HG03280 (cell line): ENCODE data around the gene FBXO47.
"Not testable (repeated sequence)": the region's sequence is repeated elsewhere in the genome, so short reads cannot be mapped to it uniquely, and the experiment has no call there.

Experiments
- ATAC-seq: cut with Tn5 transposase; IDR thresholded peaks from one replicate; pipeline ENCODE4 v1.9.1; 2021; ENCODE audit warnings: mild to moderate bottlenecking, moderate library complexity; ENCODE audit not compliant: unreplicated experiment

Gene FBXO47

DNA sequence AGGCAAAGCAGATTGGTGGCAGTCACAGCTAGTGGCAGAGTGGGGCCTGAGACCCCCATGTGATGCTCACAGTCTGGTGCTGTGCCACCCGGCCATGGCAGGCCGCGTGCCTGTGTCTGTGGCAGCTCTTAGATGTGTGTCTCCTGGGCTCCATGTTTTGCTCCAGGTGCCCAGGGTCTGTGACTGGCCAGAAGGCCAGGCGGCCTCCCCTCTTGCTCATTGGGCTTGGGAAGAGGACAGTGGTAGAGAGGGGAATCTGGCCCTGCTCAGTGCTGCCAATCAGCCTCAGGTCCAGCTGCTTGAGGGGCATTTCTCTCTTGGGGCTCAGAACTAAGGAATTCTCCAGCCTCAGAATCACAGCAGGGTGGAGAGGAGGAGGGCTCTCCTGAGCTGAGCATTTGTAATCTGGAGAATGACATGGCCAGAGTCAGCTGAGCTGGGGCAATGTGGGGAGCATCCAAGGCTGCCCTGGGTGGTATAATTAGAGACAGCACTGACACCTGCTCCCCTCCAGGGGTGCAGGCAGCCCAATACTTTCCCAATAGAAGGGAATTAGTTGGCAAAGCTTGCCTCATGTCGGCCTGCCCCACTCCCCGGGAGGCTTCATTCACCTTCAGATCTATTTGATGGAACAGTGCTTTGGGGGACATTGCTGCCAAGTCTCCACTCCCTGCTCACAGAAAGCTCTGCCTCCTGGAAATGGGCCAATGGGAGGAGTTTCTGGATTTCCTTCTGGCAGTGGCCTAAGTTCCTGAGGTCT is 44.5 kb downstream of the FBXO47 start:
- ATAC-seq = no peak

DNA sequence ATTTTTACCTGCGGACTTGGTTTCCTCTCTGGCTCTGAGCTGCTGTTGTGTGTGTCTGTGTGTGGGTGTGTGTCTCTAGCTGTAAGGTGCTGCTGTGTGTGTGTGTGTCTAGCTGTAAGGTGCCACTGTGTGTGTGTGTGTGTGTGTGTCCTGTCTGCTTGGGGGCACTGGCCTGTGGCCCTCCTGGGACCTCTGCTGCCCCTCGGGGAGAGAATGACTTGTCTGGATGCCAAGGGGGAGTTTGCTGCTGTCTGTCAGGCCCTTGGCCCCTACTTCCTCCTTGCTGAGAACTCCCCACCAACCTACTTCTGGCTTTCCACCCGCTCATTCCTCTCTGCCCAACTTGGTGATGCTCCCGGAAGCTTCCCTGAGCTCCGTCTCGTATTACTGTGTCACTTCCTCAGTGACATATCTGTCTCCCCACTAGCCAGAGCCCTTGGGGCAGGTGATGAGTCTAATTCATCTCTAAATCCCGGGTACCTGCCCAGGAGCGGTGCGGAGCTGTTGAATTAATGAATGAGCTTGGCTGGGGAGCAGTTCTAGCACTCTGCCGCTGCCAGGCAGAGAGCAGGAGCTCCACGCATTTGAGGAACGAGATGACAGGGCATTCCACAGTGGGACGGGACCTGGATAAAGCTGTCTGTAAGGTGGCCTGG is 45.3 kb downstream of the FBXO47 start:
- no peak for ATAC-seq

DNA sequence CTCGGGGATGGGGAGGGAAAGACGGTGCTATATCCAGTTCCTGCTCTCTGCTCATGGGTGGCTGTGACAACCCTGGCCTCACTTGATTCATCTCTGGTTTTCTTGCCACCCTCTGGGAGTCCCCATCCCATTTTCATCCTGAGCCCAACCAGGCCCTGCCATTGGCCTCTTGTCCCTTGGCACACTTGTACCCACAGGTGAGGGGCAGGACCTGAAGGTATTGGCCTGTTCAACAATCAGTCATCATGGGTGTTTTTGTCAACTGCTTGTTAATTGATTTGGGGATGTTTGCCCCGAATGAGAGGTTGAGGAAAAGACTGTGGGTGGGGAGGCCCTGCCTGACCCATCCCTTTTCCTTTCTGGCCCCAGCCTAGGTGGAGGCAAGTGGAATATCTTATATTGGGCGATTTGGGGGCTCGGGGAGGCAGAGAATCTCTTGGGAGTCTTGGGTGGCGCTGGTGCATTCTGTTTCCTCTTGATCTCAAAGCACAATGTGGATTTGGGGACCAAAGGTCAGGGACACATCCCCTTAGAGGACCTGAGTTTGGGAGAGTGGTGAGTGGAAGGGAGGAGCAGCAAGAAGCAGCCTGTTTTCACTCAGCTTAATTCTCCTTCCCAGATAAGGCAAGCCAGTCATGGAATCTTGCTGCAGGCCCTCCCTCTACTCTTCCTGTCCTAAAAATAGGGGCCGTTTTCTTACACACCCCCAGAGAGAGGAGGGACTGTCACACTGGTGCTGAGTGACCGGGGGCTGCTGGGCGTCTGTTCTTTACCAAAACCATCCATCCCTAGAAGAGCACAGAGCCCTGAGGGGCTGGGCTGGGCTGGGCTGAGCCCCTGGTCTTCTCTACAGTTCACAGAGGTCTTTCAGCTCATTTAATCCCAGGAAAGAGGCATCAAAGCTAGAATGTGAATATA is 46.6 kb downstream of the FBXO47 start:
- no peak for ATAC-seq

DNA sequence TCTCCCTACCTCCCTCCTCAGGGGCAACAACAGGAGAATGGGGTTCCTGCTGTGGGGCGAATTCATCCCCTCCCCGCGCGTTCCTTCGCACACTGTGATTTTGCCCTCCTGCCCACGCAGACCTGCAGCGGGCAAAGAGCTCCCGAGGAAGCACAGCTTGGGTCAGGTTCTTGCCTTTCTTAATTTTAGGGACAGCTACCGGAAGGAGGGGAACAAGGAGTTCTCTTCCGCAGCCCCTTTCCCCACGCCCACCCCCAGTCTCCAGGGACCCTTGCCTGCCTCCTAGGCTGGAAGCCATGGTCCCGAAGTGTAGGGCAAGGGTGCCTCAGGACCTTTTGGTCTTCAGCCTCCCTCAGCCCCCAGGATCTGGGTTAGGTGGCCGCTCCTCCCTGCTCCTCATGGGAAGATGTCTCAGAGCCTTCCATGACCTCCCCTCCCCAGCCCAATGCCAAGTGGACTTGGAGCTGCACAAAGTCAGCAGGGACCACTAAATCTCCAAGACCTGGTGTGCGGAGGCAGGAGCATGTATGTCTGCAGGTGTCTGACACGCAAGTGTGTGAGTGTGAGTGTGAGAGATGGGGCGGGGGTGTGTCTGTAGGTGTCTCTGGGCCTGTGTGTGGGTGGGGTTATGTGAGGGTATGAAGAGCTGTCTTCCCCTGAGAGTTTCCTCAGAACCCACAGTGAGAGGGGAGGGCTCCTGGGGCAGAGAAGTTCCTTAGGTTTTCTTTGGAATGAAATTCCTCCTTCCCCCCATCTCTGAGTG is 47.7 kb downstream of the FBXO47 start:
- no peak for ATAC-seq

DNA sequence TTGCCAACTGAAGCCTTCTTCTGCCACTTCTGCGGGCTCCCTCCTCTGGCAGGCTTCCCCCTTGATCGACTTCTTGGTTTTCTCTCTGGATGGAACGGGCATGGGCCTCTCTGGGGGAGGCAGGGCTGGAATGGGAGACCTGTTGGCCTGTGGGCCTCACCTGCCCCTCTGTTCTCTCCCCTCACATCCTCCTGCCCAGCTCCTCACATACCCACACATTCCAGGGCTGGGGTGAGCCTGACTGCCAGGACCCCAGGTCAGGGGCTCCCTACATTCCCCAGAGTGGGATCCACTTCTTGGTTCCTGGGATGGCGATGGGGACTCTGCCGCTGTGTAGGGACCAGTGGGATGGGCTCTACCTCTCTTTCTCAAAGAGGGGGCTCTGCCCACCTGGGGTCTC is 48.3 kb downstream of the FBXO47 start:
- ATAC-seq = no peak

DNA sequence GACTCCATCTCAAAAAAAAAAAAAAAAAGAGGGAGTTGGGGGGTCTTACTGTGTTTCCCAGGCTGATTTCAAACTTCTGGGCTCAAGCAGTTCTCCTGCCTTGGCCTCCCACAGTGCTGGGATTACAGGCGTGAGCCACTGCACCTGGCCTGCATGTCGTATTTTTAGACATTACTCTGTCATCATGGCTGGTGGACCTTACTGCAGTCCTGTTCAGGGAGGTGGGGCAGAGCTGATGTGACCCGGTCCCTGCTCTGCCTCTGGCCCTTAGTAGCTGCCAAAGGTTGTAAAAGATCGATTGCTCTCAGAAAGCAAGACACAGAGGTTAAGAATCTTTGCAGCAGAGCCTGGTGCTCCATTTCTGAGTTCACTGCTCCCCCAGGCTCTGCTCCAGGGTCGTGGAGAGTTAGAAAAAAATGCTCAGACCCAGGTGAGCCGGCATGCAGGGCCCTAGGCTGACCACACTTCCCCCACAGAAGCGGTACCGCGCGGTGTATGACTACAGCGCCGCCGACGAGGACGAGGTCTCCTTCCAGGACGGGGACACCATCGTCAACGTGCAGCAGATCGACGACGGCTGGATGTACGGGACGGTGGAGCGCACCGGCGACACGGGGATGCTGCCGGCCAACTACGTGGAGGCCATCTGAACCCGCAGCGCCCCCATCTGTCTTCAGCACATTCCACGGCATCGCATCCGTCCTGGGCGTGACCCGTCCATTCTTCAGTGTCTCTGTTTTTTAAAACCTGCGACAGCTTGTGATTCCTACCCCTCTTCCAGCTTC is 48.9 kb downstream of the FBXO47 start:
- ATAC-seq = no peak

DNA sequence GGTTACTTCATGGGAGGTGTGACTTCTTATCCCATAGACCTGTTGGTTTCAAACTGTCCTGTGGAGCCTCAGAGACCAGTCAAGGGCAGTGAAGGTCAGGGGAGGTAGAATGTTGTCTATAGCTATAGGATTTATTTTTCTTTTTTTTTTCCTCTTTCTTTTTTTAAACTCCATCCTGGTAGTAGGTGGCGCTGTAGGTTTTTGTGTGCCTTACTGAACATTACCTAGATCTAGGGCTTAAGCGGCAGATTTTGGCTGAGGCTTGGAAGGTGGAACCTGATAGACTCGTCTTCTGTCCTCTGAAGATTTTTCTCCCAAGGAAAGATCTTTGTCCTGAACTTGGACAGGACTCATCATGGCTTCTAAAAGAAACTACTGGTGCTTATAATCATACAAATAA is 49.9 kb downstream of the FBXO47 start:
- ATAC-seq = no peak

DNA sequence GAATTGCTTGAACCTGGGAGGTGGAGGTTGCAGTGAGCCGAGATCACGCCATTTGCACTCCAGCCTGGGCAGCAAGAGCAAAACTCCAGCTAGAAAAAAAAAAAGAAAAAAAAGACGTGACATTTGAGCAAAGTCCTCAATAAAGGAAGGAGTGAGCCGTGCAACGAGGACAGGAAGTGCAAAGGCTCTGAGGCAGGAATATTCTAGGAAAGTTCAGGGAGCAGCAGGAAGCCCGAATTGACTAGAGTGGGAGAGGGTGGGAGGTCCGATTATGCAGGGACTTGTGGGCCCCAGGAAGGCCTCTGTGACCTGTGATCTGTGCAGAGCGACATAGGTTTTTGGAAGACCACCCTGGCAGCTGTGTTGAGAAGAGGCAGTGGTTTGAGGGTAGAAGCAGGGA is 50.4 kb downstream of the FBXO47 start:
- ATAC-seq = no peak

DNA sequence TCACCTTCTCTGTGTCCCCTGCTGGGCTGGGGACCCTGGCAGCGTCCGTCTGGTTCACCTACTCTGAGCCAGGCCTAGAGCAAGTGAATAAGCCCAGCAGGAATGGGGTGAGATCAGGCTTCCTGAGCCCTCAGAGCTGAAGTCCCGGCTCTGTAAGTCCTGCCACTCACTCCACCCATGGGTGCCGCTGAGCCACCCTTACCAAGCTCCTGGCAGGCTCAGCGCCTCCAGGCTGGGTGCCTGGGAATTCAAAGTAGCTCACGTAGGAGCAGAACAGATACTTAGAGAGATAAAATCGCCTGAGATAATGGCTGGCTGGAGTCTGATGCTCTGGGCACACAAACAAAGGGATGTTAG is 51.6 kb downstream of the FBXO47 start:
- no peak for ATAC-seq

DNA sequence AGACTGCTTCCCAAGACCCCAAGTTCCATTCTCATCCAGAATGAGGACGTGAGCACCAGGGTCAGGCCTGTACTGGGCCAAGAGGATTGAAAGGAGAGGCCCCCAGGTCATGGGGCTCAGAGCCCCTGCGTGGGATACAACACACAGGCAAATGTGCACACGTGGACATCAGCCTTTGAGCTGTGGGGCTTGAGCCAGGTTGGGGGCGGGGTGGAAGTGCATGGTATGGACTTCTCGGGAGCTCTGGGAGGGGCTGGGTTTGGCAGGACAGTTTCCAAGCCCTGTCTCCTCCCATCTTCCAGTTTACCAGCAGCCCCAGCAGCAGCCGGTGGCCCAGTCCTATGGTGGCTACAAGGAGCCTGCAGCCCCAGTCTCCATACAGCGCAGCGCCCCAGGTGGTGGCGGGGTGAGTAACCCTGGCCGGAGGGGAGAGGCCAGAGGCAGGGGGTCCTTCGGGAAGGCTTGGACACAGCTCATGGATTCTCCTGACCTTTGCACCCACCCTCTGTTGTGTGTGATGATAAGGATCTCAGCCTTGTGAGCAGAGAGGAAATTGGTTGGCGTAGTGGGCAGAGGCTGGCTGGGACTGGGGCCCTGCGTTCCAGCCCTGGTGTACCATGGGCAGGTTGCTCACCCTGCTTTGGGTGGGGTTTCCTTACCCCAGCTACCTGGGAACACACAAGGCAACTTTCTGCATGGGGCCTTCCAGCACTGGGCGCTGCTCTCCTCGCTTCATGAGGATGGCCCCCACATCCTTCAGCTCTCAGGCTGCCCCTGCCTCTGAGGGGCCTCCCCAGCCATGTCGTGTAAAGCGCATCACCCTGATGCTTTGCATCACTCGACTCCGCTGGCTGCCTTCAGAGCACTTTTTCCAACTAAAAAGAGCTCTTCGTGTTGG is 52.2 kb downstream of the FBXO47 start:
- no peak for ATAC-seq

DNA sequence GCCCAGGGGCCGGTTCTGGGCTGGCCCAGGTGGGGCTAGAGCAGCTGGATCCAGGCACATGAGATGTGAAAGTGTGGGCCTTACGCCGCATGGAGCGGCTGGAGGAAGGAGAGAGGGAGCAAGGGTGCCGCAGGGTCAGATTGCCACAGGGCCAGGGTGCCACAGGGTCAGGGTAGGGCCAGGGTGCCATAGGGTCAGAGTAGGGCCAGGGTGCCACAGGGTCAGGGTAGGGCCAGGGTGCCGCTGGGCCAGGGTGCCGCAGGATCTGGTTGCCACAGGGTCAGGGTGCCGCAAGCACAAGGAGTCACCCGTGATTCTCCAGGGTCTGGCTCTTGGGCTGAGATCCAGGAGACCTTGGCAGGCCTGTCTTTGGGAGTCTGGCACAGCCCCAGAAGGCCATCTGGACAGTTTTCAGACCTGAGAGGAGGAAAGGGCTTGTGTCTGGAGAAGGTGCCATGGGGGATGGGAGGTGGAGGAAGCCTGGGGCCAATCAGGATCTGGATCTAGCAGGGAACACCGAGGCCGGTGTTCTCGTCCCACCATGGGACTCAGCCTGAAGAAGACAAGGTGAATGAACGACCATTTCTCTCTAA is 54.9 kb downstream of the FBXO47 start:
- no peak for ATAC-seq

DNA sequence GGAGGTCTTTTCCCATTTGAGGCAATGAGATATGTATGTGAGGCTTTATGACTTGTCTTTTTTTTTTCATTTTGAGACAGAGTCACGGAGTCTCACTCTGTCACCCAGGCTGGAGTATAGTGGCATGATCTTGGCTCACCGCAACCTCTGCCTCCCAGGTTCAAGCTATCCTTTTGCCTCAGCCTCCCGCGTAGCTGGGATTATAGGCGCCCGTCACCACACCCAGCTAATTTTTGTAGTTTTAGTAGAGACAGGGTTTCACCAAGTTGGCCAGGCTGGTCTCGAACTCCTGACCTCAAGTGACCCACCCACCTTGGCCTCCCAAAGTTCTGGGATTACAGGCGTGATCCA is 55.5 kb downstream of the FBXO47 start:
- ATAC-seq = not testable (repeated sequence)

DNA sequence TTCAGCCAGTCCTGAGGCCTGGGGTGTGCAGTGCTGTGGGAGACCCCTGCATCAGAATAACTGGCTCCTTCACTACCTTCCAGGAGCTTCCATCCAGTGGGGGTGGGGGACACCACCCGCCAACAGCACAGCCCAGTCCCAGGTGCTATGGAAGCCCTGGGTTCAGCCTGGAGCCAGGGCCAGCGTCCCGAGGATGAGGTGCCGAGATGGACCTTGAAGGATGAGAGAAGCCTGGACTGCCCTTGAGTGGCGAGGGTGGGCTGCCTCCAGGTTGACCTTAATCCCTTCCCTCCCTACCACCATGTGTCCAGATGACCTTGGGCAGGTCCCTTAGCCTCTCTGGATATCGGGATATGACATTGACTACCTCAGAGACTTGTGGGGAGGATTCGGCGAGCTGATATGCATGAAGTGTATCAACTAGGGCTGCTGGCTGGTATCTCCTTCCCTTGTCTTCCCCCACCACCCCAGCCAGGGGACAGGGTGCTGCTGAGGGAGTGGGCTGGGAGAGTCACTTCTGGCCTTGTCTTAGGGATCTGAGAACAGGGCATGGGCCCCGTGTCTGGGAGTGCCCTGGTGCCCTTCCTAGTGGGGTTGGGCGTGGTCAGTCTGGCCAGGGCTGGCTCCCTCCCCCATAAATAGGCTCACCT is 56.0 kb downstream of the FBXO47 start:
- ATAC-seq = no peak

DNA sequence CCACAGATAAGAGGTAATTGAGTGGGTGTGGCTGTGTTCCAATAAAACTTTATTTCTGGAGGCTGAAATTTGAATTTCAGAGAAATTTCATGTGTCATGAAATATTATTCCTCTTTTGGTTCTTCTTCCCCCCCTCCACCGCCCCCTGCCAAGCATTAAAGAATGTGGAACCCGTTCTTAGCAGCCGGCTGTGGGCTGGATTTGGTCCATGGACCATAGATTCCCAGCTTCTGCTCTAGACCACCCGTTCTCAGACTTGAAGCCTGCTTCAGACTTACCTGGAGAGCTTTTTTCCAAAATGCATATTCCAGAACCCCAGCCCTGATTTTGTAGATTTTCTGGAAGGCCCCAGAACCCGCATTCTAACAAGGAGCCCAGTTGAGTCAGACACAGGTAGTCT is 56.9 kb downstream of the FBXO47 start:
- no peak for ATAC-seq

DNA sequence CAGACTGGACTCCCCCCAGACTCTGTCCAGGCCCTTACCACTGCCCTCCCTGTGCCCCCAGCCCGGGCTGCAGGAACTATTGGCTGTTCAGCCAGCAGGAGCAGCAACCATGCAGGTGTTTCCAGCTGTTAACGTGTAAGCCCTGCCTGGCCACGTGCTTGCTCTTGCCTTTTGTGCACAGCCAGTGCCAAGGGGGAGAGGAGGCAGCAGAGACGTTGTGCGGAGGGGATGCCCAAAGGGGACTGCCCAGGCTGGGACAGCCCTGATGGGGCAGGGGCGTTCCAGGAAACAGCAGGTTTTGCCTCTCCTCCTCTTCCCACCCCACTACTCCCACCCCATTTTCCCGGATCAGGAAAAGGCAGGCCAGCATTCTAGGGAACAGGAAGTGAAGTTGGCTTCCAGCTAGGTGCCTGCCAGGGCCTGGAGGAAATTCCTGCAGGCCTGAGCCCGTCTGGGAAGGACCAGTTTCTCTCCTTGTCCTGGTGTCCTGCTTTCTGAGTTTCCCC is 58.5 kb downstream of the FBXO47 start:
- no peak for ATAC-seq

DNA sequence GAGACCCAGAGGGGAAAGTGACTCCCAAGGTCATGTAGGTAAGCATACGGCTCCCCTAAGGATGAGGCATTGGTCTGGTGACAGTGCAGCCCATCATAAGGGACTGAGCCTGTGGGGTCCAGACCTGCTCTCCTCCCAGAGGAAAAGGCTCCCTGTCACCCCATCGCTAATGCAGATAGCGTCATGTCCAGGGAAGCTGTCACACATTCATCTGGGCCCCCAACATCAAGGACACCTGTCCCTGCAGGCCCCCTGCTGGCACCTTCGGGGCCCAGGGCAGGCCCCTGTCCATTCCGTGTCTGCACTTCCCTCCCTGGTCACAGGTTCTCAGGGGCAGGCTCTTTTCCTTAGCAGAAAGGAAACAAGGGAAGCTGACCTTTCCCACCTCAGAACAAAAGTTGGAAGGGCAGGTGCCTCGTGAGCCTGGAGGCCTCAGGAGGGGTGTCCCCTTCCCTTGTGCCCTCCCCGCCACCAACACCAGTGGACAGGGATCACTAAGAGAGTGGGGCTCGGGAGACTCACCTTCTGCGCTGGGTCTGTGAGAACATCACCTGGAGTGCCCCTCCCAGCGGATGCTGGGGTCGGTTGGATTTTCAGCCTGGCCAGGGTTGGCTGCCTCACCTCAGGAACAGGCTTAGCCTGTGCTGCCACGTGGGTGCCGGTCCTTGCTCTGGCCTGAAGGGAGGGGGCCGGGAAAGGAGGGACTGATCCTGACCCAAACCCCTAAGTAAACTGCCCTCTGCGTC is 59.1 kb downstream of the FBXO47 start:
- ATAC-seq = no peak

DNA sequence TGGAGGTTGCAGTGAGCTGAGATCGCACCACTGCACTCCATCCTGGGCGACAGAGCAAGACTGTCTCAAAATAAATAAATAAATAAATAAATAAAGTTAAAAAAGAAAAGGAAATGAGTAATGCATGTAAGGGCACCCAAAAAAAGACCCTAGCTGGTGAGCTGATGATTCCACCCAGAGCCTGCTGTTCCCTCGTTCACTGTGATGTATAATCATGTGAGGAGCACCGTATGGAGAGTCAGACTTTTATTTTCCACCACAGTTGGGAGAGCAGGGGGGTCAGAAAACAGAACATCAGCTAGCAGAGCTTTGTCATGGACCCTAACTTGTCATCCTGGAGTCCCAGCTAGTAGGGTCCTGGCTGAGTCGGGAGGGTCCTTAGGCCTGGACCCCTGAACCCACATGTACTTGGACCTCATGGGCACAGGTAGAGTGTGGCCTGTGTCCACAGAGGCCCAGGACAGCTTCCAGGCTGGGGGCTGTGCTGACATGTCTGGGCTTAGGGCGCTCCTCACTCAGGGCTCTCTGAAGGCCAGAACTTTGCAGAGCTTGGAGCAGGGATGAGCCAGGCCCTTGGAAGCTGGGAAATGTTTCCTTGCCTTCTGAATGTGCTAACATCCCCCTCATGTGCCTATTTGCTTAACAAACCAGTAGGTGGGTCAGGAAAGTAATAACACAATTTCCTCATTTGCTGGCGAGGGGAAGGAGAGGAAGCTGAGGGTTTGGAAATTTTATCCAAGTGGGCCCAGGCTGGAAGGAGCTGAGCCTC is 60.6 kb downstream of the FBXO47 start:
- no peak for ATAC-seq
